ENCODE measurements around the gene CNTNAP2.

DNA sequence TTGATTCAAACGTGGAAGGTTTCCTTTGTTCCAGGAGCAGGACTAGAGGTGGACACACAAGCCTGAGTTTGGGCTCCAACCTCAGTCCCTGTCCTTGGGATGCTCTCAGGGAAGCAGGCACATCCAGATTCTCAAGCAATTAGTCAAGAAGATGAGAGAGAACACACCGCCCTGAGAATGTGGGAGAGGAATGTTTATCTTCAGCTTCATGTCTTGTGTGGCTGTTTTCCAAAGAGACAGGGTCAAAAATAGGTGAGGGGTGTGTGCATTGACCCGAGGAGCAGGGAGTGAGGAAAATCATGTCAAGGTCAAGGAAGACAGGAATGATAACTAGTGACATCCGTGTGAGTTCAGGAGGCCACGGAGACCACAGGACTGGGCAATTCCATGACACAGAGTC, 2001.8 kb downstream of the CNTNAP2 start:
- TF ChIP-seq ELF4 (IDR thresholded peaks at IDR 0.05) (no peak), LEF1 (IDR thresholded peaks at IDR 0.05; ENCODE audit: borderline replicate concordance) (no peak), ZNF384 (IDR thresholded peaks at IDR 0.05) (no peak), BHLHE40 (IDR thresholded peaks at IDR 0.05; ENCODE audit: borderline replicate concordance) (no peak), SP1 (IDR thresholded peaks at IDR 0.05) (no peak)
